Neural cell (in vitro differentiated cells): ENCODE measurements around the gene RBM10. TPM values are rescaled to one million over a fixed set of nuclear protein-coding genes. Genes with fewer than 3 reads are reported as not detected.

Experiments
- H2AFZ ChIP-seq: fragments of 200-600, 300-800 bp; sonication (generic), shearing (Covaris generic); 2 replicates; pipeline ENCODE4 v1.6.0; 2014; ENCODE audit warnings: low read depth, mild to moderate bottlenecking, antibody characterized with exemption, low read length, moderate library complexity
- H3F3A ChIP-seq: fragments of 200-600 bp; shearing (Covaris generic); 2 replicates; pipeline ENCODE4 v1.6.1; 2016; ENCODE audit warnings: mild to moderate bottlenecking, moderate library complexity, mixed read lengths, antibody characterized with exemption, low read length; ENCODE audit not compliant: insufficient read depth, poor library complexity, severe bottlenecking
- H3K27ac ChIP-seq: fragments of 200-600, 300-800 bp; sonication (generic), shearing (Covaris generic); 2 replicates; pipeline ENCODE4 v1.5.1; 2014; ENCODE audit warnings: mild to moderate bottlenecking, low read length, moderate library complexity
- H3K27me3 ChIP-seq: fragments of 300-800, 200-600 bp; sonication (generic), shearing (Covaris generic); 2 replicates; pipeline ENCODE4 v1.6.0; 2014; ENCODE audit warnings: mild to moderate bottlenecking, low read depth, low read length, moderate library complexity; ENCODE audit not compliant: insufficient read depth
- H3K36me3 ChIP-seq: fragments of 300-800, 200-600 bp; sonication (generic), shearing (Covaris generic); 2 replicates; pipeline ENCODE4 v1.5.1; 2014; ENCODE audit warnings: mild to moderate bottlenecking, antibody characterized with exemption, low read length, moderate library complexity; ENCODE audit not compliant: insufficient read depth
- H3K4me2 ChIP-seq: fragments of 300-800, 200-600 bp; sonication (generic), shearing (Covaris generic); 2 replicates; pipeline ENCODE4 v1.6.0; 2014; ENCODE audit warnings: mild to moderate bottlenecking, low read length
- H3K4me3 ChIP-seq: fragments of 300-800, 200-600 bp; sonication (generic), shearing (Covaris generic); 2 replicates; pipeline ENCODE4 v1.5.1; 2014; ENCODE audit warnings: mild to moderate bottlenecking, low read length, moderate library complexity
- H3K79me2 ChIP-seq: fragments of 200-600 bp; shearing (Covaris generic); replicated peaks from 2 replicates; pipeline ENCODE4 v1.6.0; 2014; ENCODE audit warnings: mild to moderate bottlenecking, low read length, moderate library complexity; ENCODE audit not compliant: insufficient read depth
- H3K9ac ChIP-seq: fragments of 300-800, 200-600 bp; sonication (generic), shearing (Covaris generic); 2 replicates; pipeline ENCODE4 v1.6.1; 2016; ENCODE audit warnings: mild to moderate bottlenecking, low read length, mixed read lengths
- H3K9me2 ChIP-seq: fragments of 200-600 bp; shearing (Covaris generic); 2 replicates; pipeline ENCODE4 v1.6.1; 2016; ENCODE audit warnings: mild to moderate bottlenecking, low read length, mixed read lengths; ENCODE audit not compliant: insufficient read depth
- H3K9me3 ChIP-seq: fragments of 200-600, 300-800 bp; sonication (generic), shearing (Covaris generic); 2 replicates; pipeline ENCODE4 v1.6.1; 2016; ENCODE audit warnings: mild to moderate bottlenecking, mixed run types, low read length, moderate library complexity, mixed read lengths
- H4K20me1 ChIP-seq: fragments of 200-600 bp; shearing (Covaris generic); 2 replicates; pipeline ENCODE4 v1.6.1; 2016; ENCODE audit warnings: mild to moderate bottlenecking, mixed run types; ENCODE audit not compliant: insufficient read depth
- CTCF ChIP-seq: fragments of 450-650 bp; IDR thresholded peaks from 2 replicates; pipeline ENCODE4 v1.5.1; 2014; ENCODE audit warnings: antibody characterized with exemption, mild to moderate bottlenecking, moderate library complexity; ENCODE audit not compliant: poor library complexity, severe bottlenecking
- EP300 ChIP-seq: fragments of 450-650 bp; conservative IDR thresholded peaks from 2 replicates; pipeline ENCODE4 v1.6.1; 2014; ENCODE audit warnings: antibody characterized with exemption, mild to moderate bottlenecking, moderate library complexity; ENCODE audit not compliant: poor library complexity, severe bottlenecking
- EZH2 ChIP-seq: fragments of 200-600, 300-800 bp; shearing (Covaris generic), sonication (generic); IDR thresholded peaks from 2 replicates; pipeline ENCODE4 v1.6.1; 2014; ENCODE audit warnings: antibody characterized with exemption, low read length, borderline replicate concordance, mild to moderate bottlenecking; ENCODE audit not compliant: insufficient read depth, poor library complexity, severe bottlenecking
- MXI1 ChIP-seq: fragments of 450-650 bp; conservative IDR thresholded peaks from 2 replicates; pipeline ENCODE4 v1.6.1; 2014; ENCODE audit warnings: antibody characterized with exemption, mild to moderate bottlenecking; ENCODE audit not compliant: poor library complexity, severe bottlenecking
- POLR2AphosphoS5 ChIP-seq: IDR thresholded peaks from 2 replicates; pipeline ENCODE4 v1.6.1; 2012
- RAD21 ChIP-seq: fragments of 450-650 bp; conservative IDR thresholded peaks from 2 replicates; pipeline ENCODE4 v1.6.1; 2014; ENCODE audit warnings: antibody characterized with exemption, mild to moderate bottlenecking, moderate library complexity
- SMC3 ChIP-seq: fragments of 450-650 bp; conservative IDR thresholded peaks from 2 replicates; pipeline ENCODE4 v1.6.1; 2014; ENCODE audit warnings: antibody characterized with exemption, mild to moderate bottlenecking, moderate library complexity; ENCODE audit not compliant: poor library complexity
- TAF1 ChIP-seq: IDR thresholded peaks from 2 replicates; pipeline ENCODE4 v1.6.1; 2012; ENCODE audit warnings: low read depth
- polyA plus RNA-seq: library from polyadenylated mRNA; depleted of rRNA; stranded (reverse); fragments of >200 nt; gene quantifications from 2 replicates; pipeline ENCODE4 v1.2.3, GENCODE V29; 2014

The RBM10 gene
- polyA plus RNA-seq, 1 donor from 2014 or later = 53.1 TPM

DNA sequence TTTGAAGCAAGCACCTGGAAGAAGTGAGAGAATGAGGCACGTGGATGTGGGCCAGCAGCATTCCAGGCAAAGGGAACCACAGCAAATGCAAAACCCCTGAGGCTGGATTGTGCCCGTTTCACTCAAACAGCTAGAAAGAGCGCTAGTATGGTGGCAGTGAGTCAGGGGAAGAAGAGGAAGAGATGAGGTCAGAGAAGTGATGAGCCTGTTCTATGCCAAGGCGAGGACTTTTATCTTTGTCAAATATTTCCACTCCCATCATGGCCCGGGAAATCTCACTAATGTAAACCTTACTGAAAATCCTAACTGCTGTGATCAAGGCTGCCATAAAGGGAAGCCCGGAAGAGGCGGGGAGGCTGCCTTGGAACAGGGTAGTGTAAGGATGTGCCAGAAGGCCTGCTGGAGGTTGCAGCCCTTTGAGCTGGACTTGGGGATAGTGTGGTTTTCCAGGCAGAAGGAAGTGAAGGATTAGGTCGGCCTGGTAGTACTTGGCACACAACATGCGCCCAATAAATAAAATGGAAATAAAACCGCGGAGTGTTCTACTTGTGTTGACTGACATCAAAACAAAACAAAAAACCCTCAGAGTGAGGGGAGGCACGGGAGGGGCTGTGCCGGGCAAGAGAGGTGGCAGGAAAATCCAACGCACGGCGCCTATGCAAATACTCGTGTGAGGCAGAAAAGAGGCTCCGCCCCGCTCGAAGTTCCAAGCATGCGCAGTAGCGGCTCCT is 72.3 kb downstream of the RBM10 start:
- no peaks in the 10 kb centered on the region for H3K36me3 ChIP-seq
- no peaks in the 10 kb centered on the region for H3K9me3 ChIP-seq
- no peak for TF ChIP-seq CTCF
- TF ChIP-seq EZH2 = no peak
- TF ChIP-seq MXI1 = no peak
- TF ChIP-seq TAF1 = no peak
- no peak for TF ChIP-seq EP300
- TF ChIP-seq RAD21 = no peak
- no peak for TF ChIP-seq SMC3
- H4K20me1 ChIP-seq = no peaks in the 10 kb centered on the region
- no peaks in the 10 kb centered on the region for H3F3A ChIP-seq
- H3K9me2 ChIP-seq = no peaks in the 10 kb centered on the region
- H3K4me3 ChIP-seq = peak overlapping the region; percentile 53
- H3K79me2 ChIP-seq = peaks cover 30% of the 10 kb centered on the region
- H2AFZ ChIP-seq = no peak overlapping the region
- peak overlapping the region; percentile 75 for H3K27ac ChIP-seq
- H3K27me3 ChIP-seq = no peaks in the 10 kb centered on the region
- H3K4me2 ChIP-seq = no peak overlapping the region
- peak overlapping the region; percentile 51 for H3K9ac ChIP-seq

DNA sequence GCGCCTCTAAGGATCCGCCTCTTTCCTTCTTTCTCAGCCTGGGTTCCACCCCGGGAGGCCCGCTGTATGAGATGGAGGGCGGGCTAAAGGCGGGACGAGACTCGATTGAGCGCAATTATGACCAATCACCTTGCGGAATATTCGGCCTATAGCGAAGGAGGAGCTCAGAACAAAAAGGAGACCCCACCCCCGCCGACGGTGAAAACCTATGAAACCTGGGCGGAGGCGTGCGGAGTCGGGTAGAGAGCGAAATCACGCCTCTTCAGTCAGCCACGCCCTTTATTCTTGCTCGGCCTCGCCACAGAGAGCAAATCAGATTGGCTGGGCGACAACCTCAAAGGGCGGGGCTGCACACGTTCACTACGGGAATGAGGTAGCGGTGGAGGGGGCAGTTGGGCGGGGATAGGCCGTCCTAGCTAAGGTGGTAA is 72.8 kb downstream of the RBM10 start:
- Histone ChIP-seq H2AFZ (no peak overlapping the region), H3K9me2 (no peaks in the 10 kb centered on the region), H3K9me3 (no peaks in the 10 kb centered on the region), H3F3A (no peaks in the 10 kb centered on the region), H3K79me2 (peaks cover 30% of the 10 kb centered on the region), H3K4me3 (peak overlapping the region; percentile 78), H3K27me3 (no peaks in the 10 kb centered on the region), H4K20me1 (no peaks in the 10 kb centered on the region), H3K36me3 (no peaks in the 10 kb centered on the region), H3K9ac (peak overlapping the region; percentile 89), H3K4me2 (no peak overlapping the region), H3K27ac (peak overlapping the region; percentile 93)
- peak; percentile 74 for TF ChIP-seq POLR2AphosphoS5
- no peak for TF ChIP-seq EP300
- no peak for TF ChIP-seq CTCF
